Peyer's patch (tissue), 4 donors: ENCODE measurements around the gene PAM. TPM values are rescaled to one million over a fixed set of nuclear protein-coding genes. Genes with fewer than 3 reads are reported as not detected.

Source experiments
- DNase-seq, 3 donors: peaks; one replicate each; pipeline ENCODE4 v3.0.0-alpha.2; 2017 to 2019
- H3K27ac ChIP-seq, 4 donors: fragments of 200-600 bp; sonication (generic); one replicate each; pipeline ENCODE4 v1.5.1; 2016 to 2019
- H3K27me3 ChIP-seq, 2 donors: fragments of 200-600 bp; sonication (generic); one replicate each; pipeline ENCODE4 v1.5.1; 2019
- H3K36me3 ChIP-seq, 3 donors: fragments of 200-600 bp; sonication (generic); one replicate each; pipeline ENCODE4 v1.5.1; 2016 to 2019
- H3K4me1 ChIP-seq, 4 donors: fragments of 200-600 bp; sonication (generic); one replicate each; pipeline ENCODE4 v1.5.1; 2016 to 2019
- H3K4me3 ChIP-seq, 4 donors: fragments of 200-600 bp; sonication (generic); 1 replicate in 3 of 4; 2 replicates in 1 of 4; pipeline ENCODE4 v1.5.1; 2016 to 2019; ENCODE audit warnings: mild to moderate bottlenecking in 1 of 4
- H3K9me3 ChIP-seq, 4 donors: fragments of 200-600 bp; sonication (generic); one replicate each; pipeline ENCODE4 v1.5.1; 2016 to 2019; ENCODE audit warnings: mild to moderate bottlenecking in 1 of 4
- CTCF ChIP-seq, 6 experiments: fragments of 450-650 bp in 4 of 6; fragments of 200-600 bp in 2 of 6; sonication (generic) in 1 of 6; IDR thresholded peaks; one replicate each; pipeline ENCODE4 v1.5.1; 2017 to 2019; ENCODE audit warnings: antibody characterized with exemption in 6 of 6, mild to moderate bottlenecking in 3 of 6, moderate library complexity in 1 of 6
- POLR2A ChIP-seq, 2 donors: fragments of 450-650 bp; IDR thresholded peaks; one replicate each; pipeline ENCODE4 v1.5.1; 2017; ENCODE audit warnings: antibody characterized with exemption in 2 of 2, mild to moderate bottlenecking in 2 of 2, moderate library complexity in 2 of 2
- total RNA-seq, 4 donors: library from RNA; depleted of rRNA; stranded (reverse); fragments of >200 nt; gene quantifications; one replicate each; pipeline ENCODE4 v1.1.0, GENCODE V29; 2016

PAM gene
- total RNA-seq, 4 donors from 2014 or later: 58.6 to 130 (median 109) TPM

- H3K36me3 ChIP-seq: no peaks in the 10 kb centered on the region
- no peak overlapping the region for H3K27ac ChIP-seq
- no peaks in the 10 kb centered on the region for H3K27me3 ChIP-seq
- H3K4me3 ChIP-seq: no peak overlapping the region
- no peak for DNase-seq
- H3K9me3 ChIP-seq: no peaks in the 10 kb centered on the region
- no peak for TF ChIP-seq POLR2A (IDR thresholded peaks at IDR 0.05)
- no peak for TF ChIP-seq CTCF (IDR thresholded peaks at IDR 0.05)
- no peaks in the 10 kb centered on the region for H3K4me1 ChIP-seq
These were observed 182.8 kb downstream of the PAM start for GRCh38 chr5:102937894-102938293.

GRCh38 chr5:102941111-102941510 is 186.0 kb downstream of the PAM start:
- no peak overlapping the region for H3K27ac ChIP-seq
- H3K27me3 ChIP-seq: no peaks in the 10 kb centered on the region
- no peak for DNase-seq
- no peaks in the 10 kb centered on the region for H3K9me3 ChIP-seq
- H3K36me3 ChIP-seq: no peaks in the 10 kb centered on the region
- no peak overlapping the region for H3K4me3 ChIP-seq
- no peaks in the 10 kb centered on the region for H3K4me1 ChIP-seq
- TF ChIP-seq POLR2A (IDR thresholded peaks at IDR 0.05) (no peak), CTCF (IDR thresholded peaks at IDR 0.05) (no peak)

- Histone ChIP-seq H3K4me3 (no peak overlapping the region), H3K9me3 (no peaks in the 10 kb centered on the region), H3K27me3 (no peaks in the 10 kb centered on the region), H3K27ac (no peak overlapping the region), H3K36me3 (peaks cover 0 to 5% (median 0%) of the 10 kb centered on the region in 3 donors), H3K4me1 (no peaks in the 10 kb centered on the region)
- TF ChIP-seq POLR2A (IDR thresholded peaks at IDR 0.05) (no peak), CTCF (IDR thresholded peaks at IDR 0.05) (no peak)
- no peak for DNase-seq
These were observed 191.3 kb downstream of the PAM start for GRCh38 chr5:102946414-102946813.

- DNase-seq: no peak
- Histone ChIP-seq H3K27me3 (no peaks in the 10 kb centered on the region), H3K4me1 (no peaks in the 10 kb centered on the region), H3K4me3 (no peak overlapping the region), H3K27ac (no peak overlapping the region), H3K36me3 (peaks cover 0 to 5% (median 0%) of the 10 kb centered on the region in 3 donors), H3K9me3 (no peaks in the 10 kb centered on the region)
- no peak for TF ChIP-seq CTCF (IDR thresholded peaks at IDR 0.05)
- TF ChIP-seq POLR2A (IDR thresholded peaks at IDR 0.05): no peak
These were observed 191.9 kb downstream of the PAM start for GRCh38 chr5:102946971-102947370.

- H3K27me3 ChIP-seq: no peaks in the 10 kb centered on the region
These were observed 200.4 kb downstream of the PAM start for GRCh38 chr5:102955488-102955887.

More at GRCh38 chr5:102955488-102955887, 200.4 kb downstream of the PAM start:
- no peaks in the 10 kb centered on the region for H3K9me3 ChIP-seq
- no peak for DNase-seq
- H3K27ac ChIP-seq: no peak overlapping the region
- TF ChIP-seq POLR2A (IDR thresholded peaks at IDR 0.05) (no peak), CTCF (IDR thresholded peaks at IDR 0.05) (no peak)
- peaks cover 0 to 4% (median 0%) of the 10 kb centered on the region in 3 donors for H3K36me3 ChIP-seq
- no peak overlapping the region for H3K4me3 ChIP-seq
- no peaks in the 10 kb centered on the region for H3K4me1 ChIP-seq
